HG03521 (cell line): Measurements from ENCODE around the gene MYEF2.

Experiments used
- ATAC-seq: cut with Tn5 transposase; IDR thresholded peaks from one replicate; pipeline ENCODE4 v1.9.1; 2021; ENCODE audit warnings: mild to moderate bottlenecking, moderate library complexity; ENCODE audit not compliant: unreplicated experiment

The MYEF2 gene

DNA sequence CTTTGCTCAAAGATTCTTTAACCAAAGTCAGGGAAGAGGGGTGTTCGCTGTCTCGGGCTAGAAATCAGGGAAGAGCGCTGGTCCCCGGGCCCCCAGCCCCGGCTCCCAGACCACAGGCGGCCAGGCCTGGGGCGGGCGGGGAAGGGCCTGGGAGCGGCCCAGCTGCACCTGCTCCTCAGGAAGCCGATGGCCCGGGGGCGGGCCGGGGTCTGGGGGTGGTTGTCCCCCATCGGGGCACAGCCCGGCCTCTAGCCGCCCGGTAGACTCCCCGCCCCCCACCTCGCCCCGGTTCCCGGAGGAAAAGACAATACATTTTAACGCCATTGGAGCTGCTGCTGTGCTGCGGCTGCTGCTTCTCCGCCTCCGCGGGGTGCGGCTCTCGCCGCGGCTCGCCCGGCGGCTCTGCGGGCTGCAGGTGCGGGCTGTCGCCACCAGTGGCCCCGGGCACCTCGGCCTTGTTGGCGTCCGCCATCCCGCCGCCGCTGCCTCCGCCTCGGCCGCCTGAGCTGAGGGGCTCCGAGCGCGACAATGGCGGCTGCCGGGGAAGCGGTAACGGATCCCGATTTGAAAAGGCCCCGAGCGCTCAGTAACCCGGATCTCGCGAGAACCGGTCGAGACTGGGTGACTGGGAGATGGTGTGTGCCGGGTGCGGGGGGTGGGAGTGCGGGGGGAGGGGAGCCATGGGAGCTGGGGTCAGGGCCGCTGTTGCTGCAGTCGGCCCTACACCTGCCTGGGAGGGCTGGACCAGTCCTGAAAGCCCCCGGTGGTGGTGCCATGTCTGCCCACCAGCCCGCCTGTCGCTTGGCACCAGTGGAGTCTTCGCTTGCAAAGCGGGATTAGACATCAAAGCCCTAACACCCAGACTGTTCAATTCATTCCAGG, at the start of gene MYEF2:
Gene MYEF2, minus strand, starts transcription at position 530 of the 882 bp plus-strand sequence. Its CDS starts 58 bp downstream, at position 472.
- peak; percentile 80 for ATAC-seq

- no peak for ATAC-seq
Observed at GRCh38 chr15:48225771-48226170, 47.7 kb upstream of the MYEF2 start.

- ATAC-seq = no peak
Observed at GRCh38 chr15:48222627-48223026, 44.5 kb upstream of the MYEF2 start.

- ATAC-seq = no peak
Observed at GRCh38 chr15:48221885-48222284, 43.8 kb upstream of the MYEF2 start.

- ATAC-seq = no peak
Observed at GRCh38 chr15:48221261-48221660, 43.2 kb upstream of the MYEF2 start.

DNA sequence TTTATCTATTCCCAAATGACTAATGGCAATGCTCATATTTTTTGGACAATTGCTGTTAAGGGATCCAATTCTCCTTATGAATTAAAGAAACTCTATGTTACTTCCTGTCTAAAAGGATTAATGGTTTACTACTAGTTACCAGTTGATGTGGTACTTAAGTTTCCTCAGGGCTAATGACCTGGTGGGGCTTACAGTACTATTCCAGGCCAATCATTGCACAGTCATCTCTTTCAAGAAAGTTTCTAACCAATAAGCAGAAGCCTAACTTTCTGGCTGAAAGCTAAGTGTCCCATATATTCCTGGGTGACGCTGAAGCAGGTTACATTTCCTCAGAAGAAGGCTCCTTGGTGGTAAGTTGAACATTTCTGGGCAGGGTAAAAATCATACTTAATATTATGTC, 27.9 kb upstream of the MYEF2 start, which contains the start of gene SLC12A1:
Gene SLC12A1, plus strand, starts transcription at position 322 of the 400 bp plus-strand sequence. CDS start 1,418 bp downstream, outside the sequence.
- no peak for ATAC-seq

DNA sequence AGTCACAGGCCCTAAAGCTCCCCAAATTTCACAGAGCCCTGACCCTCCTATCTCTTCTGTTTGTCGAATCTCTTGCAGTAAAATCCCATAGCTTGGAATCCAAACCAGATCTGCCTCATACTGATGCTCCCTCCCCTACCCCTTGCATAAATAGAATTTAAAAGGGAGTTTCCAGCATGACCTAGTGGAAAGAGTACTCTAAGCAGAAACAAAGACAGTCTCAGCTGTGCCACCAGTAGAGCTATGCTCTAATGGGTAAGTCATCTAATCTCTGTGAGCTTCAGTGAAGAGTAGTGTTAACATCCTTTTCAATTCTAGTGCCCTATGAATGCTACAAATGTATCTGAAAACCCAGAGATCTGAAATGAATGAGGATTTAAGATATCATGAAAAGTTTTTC, 24.0 kb upstream of the MYEF2 start:
- ATAC-seq = no peak

- ATAC-seq = no peak
Observed at GRCh38 chr15:48191574-48192225, 13.6 kb upstream of the MYEF2 start, which contains the start of gene CTXN2. Gene CTXN2, plus strand, starts transcription at chr15:48191665. Its CDS starts 9,636 bp downstream, at chr15:48201301.

DNA sequence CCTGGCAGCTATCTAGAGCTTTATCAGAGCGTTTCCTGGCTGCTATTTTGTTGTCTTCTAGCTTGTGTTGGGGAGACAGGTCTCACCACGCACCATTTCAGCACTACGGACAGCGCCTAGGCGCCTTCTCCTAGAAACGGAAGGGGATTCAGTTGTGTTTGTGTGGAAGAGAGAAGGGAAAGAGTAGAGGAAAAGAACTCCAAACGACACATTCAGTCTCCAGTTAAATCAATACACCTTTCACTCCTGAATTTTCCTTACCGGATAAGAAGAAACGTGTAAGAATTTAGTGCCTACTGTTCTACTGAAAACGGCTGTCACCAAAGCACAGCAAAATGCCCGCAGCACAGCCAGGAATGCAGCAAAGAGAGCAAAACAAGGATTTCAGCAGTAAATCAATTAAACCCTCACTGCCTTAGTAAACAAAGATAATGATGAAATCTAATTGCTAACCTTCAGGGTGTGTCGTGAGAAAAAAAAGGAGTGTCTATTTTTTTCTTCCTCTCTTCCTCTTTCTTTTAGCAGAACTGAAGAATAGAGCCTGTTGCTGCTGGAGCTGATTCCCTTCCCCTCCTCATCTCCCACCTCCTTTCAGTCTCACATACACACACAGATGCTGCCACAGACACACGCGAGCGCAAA, 13.0 kb upstream of the MYEF2 start:
- ATAC-seq = no peak

- ATAC-seq = no peak
Observed at GRCh38 chr15:48186271-48186670, 8.2 kb upstream of the MYEF2 start.

- ATAC-seq = no peak
Observed at GRCh38 chr15:48185529-48185928, 7.4 kb upstream of the MYEF2 start.

DNA sequence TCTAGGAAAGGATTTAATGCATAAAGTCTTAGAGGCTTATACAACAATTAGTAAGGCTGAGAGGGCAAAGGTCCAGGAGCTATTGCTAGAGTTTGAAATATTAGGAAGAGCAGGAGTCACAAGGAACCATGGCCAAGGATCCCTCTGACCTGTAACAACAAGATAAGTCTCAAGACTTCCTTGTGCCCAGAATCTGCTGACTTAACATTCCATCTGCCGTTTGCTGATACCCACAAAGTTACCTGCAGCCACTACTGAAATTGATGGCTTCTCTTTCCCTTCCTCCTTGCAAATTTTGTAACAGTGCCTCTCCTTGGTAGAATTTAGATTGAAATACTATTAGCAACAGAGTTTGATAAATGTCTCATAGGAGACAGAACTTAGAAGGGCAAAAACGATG, 4.7 kb upstream of the MYEF2 start:
- ATAC-seq = no peak

DNA sequence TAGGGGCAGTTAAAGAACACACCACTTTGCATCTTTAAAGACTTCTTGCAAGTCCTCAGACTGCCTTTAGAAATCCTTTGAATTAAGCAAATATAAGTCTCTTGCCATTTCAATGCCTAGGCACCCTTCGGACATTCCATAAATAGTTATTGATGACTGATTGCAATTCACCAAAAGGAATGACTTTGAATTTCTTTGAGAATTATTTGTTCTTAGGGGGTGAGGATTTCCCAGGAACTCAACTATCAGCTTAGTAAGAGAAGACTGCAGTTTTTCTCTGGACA, 495 bp upstream of the MYEF2 start:
- ATAC-seq = no peak

DNA sequence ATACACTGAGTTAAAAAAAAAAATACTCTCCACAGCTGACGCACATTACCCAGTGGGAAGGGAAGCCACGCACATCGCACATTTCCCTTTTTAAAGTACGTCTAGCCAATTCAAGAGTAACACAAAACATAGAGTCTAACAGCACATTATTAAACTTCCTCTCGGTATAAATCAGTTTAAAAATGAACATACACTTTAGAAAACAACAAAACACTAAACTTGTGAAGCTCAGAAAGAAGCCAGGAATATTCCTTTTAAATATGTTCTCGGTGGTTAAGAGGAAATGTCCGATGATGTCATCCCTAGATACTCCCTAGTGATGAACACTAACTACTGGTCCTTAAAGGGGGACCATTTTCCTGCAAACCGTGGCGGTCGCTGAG, 721 bp downstream of the MYEF2 start:
- peak; percentile 58 for ATAC-seq

DNA sequence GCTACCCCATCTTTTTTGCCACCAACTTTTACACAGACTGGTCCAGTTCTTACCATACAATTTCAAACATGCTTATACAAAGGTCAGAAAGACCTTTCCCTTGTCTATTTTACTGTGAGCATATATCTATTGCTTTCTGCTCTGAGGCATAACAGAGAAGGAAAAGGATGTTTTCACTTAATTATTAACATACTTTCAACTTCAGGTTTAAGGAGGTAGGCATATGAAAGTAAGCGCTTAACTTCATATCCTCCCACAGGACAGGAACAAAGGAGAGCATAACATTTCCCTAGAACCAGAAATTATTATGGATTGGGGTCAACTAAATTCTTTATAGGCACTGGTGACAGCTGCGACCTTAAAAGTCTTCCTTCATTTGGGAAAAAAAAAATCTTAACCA, 1.1 kb downstream of the MYEF2 start:
- ATAC-seq = no peak

DNA sequence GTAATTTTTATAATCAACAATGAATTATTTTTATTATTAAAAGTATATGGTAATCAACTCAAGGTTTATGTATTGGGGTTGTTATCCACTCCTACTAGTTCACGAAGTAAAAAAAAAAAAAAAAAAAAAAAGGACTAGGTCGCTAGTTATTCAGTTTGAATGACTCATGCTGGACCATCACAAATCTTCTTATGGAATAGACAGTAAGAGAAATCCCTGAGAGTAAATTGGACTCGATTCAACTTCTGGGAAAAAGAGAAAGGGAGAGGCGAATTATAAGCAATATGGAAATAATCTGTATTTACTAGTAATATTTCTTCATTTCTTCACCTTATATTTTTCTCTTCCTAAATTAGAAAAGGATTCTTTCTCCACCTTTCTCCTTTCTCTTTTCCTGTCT, 2.0 kb downstream of the MYEF2 start:
- no peak for ATAC-seq

DNA sequence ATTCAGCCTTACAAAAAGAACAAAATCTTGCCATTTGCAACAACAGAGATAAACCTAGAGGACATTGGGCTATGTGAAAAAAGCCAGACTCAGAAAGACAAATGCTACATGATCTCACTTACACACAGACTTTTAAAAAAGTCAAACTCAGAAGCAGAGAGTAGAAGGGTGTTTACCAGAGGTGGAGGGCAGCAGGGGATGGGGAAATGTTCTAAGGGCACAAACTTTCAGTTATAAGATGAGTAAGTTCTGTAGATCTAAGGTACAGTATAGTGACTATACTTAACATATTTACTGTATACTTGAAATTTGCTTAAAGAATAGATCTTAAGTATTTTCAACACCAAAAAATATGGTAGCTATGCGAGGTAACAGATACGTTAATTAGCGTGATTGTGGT, 3.0 kb downstream of the MYEF2 start:
- no peak for ATAC-seq

GRCh38 chr15:48170981-48171380, 7.1 kb downstream of the MYEF2 start:
- no peak for ATAC-seq

GRCh38 chr15:48168616-48169015, 9.5 kb downstream of the MYEF2 start:
- no peak for ATAC-seq

- ATAC-seq = no peak
Observed at GRCh38 chr15:48153526-48153925, 24.6 kb downstream of the MYEF2 start.

DNA sequence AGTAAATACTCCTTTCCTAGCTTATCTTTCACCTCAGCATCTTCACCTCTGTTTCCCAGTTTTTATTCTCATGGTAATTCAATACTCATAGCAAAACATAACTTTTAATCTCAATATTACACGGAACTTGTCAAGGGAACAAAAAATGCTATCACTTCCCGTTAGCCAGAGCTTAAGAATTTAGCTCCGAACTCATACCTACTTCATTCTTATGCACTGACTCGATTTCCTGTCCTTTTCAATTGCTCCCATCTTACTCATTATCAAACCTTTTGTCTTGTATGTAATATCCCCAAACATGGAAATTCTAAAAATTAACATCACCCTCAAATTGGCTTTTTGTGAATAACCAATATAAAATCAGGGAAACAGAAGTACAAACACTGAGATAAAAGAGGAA, 28.2 kb downstream of the MYEF2 start:
- ATAC-seq = no peak

DNA sequence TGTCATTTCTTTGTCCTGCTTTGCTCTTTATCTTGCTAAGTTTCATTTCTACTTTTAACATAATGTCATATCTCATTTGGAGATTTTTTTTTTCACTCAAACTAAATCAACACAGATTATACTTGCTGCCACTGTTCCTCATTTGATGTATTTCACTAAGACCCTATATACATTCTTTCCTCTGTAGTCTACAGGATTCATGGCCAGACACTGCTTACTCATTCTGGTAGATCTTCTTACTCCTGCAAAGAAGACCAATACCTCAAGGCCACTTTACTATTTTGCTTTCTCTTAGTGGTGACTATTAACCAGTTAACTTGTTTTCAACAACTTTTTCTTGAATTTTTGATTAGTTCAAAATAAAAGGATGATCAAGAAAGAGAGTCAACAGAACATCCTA, 30.7 kb downstream of the MYEF2 start:
- ATAC-seq = no peak
